HepG2 (cell line): Measurements from ENCODE around the gene PTPN13. TPM values are rescaled to one million over a fixed set of nuclear protein-coding genes. Genes with fewer than 3 reads are reported as not detected.
A peak's percentile ranks its signal among the peaks of the same experiment; 100 is the strongest.

Experiments
- AHR ChIP-seq: IDR thresholded peaks from 2 replicates; pipeline ENCODE4 v1.6.1; 2018; ENCODE audit warnings: missing genetic modification reagents, missing compliant biosample characterization
- ARNTL ChIP-seq: sonication (generic); formaldehyde crosslinking; IDR thresholded peaks from 2 replicates; pipeline ENCODE4 v1.4.0; 2020; ENCODE audit warnings: mild to moderate bottlenecking, missing genetic modification reagents
- ATRX ChIP-seq: sonication (generic); formaldehyde crosslinking; IDR thresholded peaks from 2 replicates; pipeline ENCODE4 v1.4.0; 2020; ENCODE audit warnings: missing genetic modification reagents, borderline replicate concordance
- GABPA ChIP-seq, 2 experiments: IDR thresholded peaks; 2 replicates each; pipeline ENCODE4 v1.6.1; 2011 to 2016; ENCODE audit warnings: low read depth in 2 of 2, low read length in 1 of 2, missing biosample characterization in 1 of 2, missing genetic modification characterization in 1 of 2
- HNF1A ChIP-seq, 2 experiments: sonication (generic) in 1 of 2; formaldehyde crosslinking in 1 of 2; IDR thresholded peaks; 2 replicates each; pipeline versions ENCODE4 v1.4.0 to v1.6.1; 2016 to 2020; ENCODE audit warnings: borderline replicate concordance in 1 of 2, low read depth in 1 of 2, mild to moderate bottlenecking in 1 of 2, missing genetic modification reagents in 1 of 2
- MYC ChIP-seq: sonication (generic); formaldehyde crosslinking; IDR thresholded peaks from 2 replicates; pipeline ENCODE4 v1.9.0; 2021; ENCODE audit warnings: missing genetic modification reagents, borderline replicate concordance
- SMYD3 ChIP-seq: sonication (generic); formaldehyde crosslinking; IDR thresholded peaks from 2 replicates; pipeline ENCODE4 v1.8.1; 2023; ENCODE audit warnings: mild to moderate bottlenecking, missing genetic modification reagents
- SP5 ChIP-seq: IDR thresholded peaks from 2 replicates; pipeline ENCODE4 v1.6.1; 2016; ENCODE audit warnings: low read depth, borderline replicate concordance
- ZMAT3 ChIP-seq: sonication (generic); formaldehyde crosslinking; conservative IDR thresholded peaks from 2 replicates; pipeline ENCODE4 v1.7.0; 2021; ENCODE audit warnings: missing genetic modification reagents
- ZNF207 ChIP-seq: fragments of 450-650 bp; IDR thresholded peaks from 2 replicates; pipeline ENCODE4 v1.6.1; 2016; ENCODE audit warnings: antibody characterized with exemption, borderline replicate concordance
- ZNF331 ChIP-seq: sonication (generic); formaldehyde crosslinking; IDR thresholded peaks from 2 replicates; pipeline ENCODE4 v1.4.0; 2020; ENCODE audit warnings: missing genetic modification reagents
- ZNF501 ChIP-seq: sonication (generic); formaldehyde crosslinking; IDR thresholded peaks from 2 replicates; pipeline ENCODE4 v1.5.1; 2020; ENCODE audit warnings: mild to moderate bottlenecking, moderate library complexity, missing genetic modification reagents
- ZNF530 ChIP-seq: sonication (generic); formaldehyde crosslinking; IDR thresholded peaks from 2 replicates; pipeline ENCODE4 v1.5.0; 2020; ENCODE audit warnings: low read depth, mild to moderate bottlenecking, missing genetic modification reagents
- ZNF740 ChIP-seq: sonication (generic); formaldehyde crosslinking; IDR thresholded peaks from 2 replicates; pipeline ENCODE4 v1.4.0; 2020; ENCODE audit warnings: missing genetic modification reagents
- ZNF816 ChIP-seq: sonication (generic); formaldehyde crosslinking; IDR thresholded peaks from 2 replicates; pipeline ENCODE4 v1.8.0; 2022; ENCODE audit warnings: missing genetic modification reagents, mild to moderate bottlenecking, borderline replicate concordance
- polyA plus RNA-seq, 8 experiments: library from polyadenylated mRNA; depleted of rRNA in 3 of 8; stranded (reverse) in 7 of 8; unstranded in 1 of 8; fragments of >200 nt; fragmentation: Illumina TruSeq in 4 of 8; extraction: Trizol in 4 of 8; gene quantifications; 2 replicates each; pipeline versions ENCODE4 v1.2.1 to v1.2.3, GENCODE V29; 2011 to 2016; ENCODE audit warnings: low read depth in 4 of 8, missing spikeins in 1 of 8, mixed read lengths in 1 of 8; ENCODE audit not compliant: insufficient read depth in 1 of 8
- total RNA-seq, 5 experiments: library from RNA; depleted of rRNA; stranded (reverse); fragments of >200 nt; fragmentation: Illumina TruSeq; extraction: Trizol; gene quantifications; 2 replicates each; pipeline ENCODE4 v1.2.3, GENCODE V29; 2016; ENCODE audit warnings: low read depth in 1 of 5
- TF ChIP-seq, protein P1 (sequence below): sonication (generic); formaldehyde crosslinking; IDR thresholded peaks from 2 replicates; pipeline ENCODE4 v1.4.0; 2020; ENCODE audit warnings: missing genetic modification reagents
- TF ChIP-seq, protein P2 (sequence below): sonication (generic); formaldehyde crosslinking; IDR thresholded peaks from 2 replicates; pipeline ENCODE4 v1.4.0; 2020; ENCODE audit warnings: missing genetic modification reagents

Gene PTPN13
- total and polyA plus RNA-seq, 2 of the 13 experiments (the other 11 are each of a cell fraction or from before 2014, with no cell fraction given): not detected

DNA sequence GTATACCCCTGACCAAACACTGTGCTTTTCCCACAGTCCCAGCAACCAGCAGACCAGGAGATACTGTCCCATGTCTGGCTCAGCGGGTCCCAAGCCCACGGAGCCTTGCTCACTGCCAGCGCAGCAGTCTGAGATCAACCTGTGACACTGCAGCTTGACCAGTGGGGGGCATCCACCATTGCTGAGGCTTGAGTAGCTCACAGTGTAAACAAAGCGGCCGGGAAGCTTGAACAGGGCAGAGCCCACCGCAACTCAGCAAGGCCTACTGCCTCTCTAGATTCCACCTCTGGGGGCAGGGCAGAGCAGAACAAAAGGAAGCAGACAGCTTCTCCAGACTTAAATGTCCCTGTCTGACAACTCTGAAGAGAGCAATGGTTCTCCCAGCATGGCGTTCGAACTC lies 197.0 kb downstream of the PTPN13 start (continued):
- TF ChIP-seq ZNF816 (CRISPR knock-in tag): no peak
- TF ChIP-seq, protein P1, sequence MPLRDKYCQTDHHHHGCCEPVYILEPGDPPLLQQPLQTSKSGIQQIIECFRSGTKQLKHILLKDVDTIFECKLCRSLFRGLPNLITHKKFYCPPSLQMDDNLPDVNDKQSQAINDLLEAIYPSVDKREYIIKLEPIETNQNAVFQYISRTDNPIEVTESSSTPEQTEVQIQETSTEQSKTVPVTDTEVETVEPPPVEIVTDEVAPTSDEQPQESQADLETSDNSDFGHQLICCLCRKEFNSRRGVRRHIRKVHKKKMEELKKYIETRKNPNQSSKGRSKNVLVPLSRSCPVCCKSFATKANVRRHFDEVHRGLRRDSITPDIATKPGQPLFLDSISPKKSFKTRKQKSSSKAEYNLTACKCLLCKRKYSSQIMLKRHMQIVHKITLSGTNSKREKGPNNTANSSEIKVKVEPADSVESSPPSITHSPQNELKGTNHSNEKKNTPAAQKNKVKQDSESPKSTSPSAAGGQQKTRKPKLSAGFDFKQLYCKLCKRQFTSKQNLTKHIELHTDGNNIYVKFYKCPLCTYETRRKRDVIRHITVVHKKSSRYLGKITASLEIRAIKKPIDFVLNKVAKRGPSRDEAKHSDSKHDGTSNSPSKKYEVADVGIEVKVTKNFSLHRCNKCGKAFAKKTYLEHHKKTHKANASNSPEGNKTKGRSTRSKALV (CRISPR knock-in tag): no peak
- TF ChIP-seq SP5 (CRISPR knock-in tag): no peak
- TF ChIP-seq, protein P2, sequence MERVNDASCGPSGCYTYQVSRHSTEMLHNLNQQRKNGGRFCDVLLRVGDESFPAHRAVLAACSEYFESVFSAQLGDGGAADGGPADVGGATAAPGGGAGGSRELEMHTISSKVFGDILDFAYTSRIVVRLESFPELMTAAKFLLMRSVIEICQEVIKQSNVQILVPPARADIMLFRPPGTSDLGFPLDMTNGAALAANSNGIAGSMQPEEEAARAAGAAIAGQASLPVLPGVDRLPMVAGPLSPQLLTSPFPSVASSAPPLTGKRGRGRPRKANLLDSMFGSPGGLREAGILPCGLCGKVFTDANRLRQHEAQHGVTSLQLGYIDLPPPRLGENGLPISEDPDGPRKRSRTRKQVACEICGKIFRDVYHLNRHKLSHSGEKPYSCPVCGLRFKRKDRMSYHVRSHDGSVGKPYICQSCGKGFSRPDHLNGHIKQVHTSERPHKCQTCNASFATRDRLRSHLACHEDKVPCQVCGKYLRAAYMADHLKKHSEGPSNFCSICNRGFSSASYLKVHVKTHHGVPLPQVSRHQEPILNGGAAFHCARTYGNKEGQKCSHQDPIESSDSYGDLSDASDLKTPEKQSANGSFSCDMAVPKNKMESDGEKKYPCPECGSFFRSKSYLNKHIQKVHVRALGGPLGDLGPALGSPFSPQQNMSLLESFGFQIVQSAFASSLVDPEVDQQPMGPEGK (CRISPR knock-in tag): no peak
- TF ChIP-seq ZNF207: no peak
- TF ChIP-seq AHR (CRISPR knock-in tag): no peak
- TF ChIP-seq ZNF331 (CRISPR knock-in tag): 0 out of 2 replicates have a peak, but pooled peaks have one; percentile 41
- TF ChIP-seq GABPA (IDR thresholded peaks at IDR 0.05; ENCODE audit: low read depth, low read length): no peak
- no peak for TF ChIP-seq GABPA (CRISPR knock-in tag; IDR thresholded peaks at IDR 0.05; ENCODE audit: low read depth)
- no peak for TF ChIP-seq ARNTL
- TF ChIP-seq ATRX (CRISPR knock-in tag): no peak
- no peak for TF ChIP-seq ZNF501 (CRISPR knock-in tag)
- TF ChIP-seq ZNF740: no peak
- TF ChIP-seq HNF1A (IDR thresholded peaks at IDR 0.05; ENCODE audit: low read depth): no peak
- TF ChIP-seq HNF1A (CRISPR knock-in tag; IDR thresholded peaks at IDR 0.05; ENCODE audit: borderline replicate concordance): no peak
- TF ChIP-seq MYC (CRISPR knock-in tag): 0 out of 2 replicates have a peak, but pooled peaks have one; percentile 29
- no peak for TF ChIP-seq SMYD3 (CRISPR knock-in tag)
- TF ChIP-seq ZNF530 (CRISPR knock-in tag): no peak
- no peak for TF ChIP-seq ZMAT3
